SK-MEL-5 (cell line): ENCODE measurements around the gene THEM5. TPM values are rescaled to one million over a fixed set of nuclear protein-coding genes. Genes with fewer than 3 reads are reported as not detected.
"Not testable (repeated sequence)": the region's sequence is repeated elsewhere in the genome, so short reads cannot be mapped to it uniquely, and the experiment has no call there.

Source experiments
- DNase-seq: peaks from one replicate; pipeline ENCODE4 v3.0.0-alpha.2; 2016; ENCODE audit warnings: low read depth, low spot score
- in situ Hi-C: cut with HindIII; loops from 2 replicates; pipeline ENCODE4 v1.10.0; 2016; ENCODE audit warnings: low sequenced_read_pairs, high pct_unique_total_duplicates, low pct_unique_long_range_greater_than_20kb
- total RNA-seq: library from RNA; depleted of rRNA; stranded (reverse); fragments of >200 nt; shearing (Covaris generic); gene quantifications from 2 replicates; pipeline ENCODE4 v1.2.3, GENCODE V29; 2014

The THEM5 gene
- total RNA-seq, 1 experiment from 2014 or later = not detected

- in situ Hi-C loops, DNase-seq: not testable (repeated sequence)
Observed at GRCh38 chr1:151872776-151873175, 19.3 kb upstream of the THEM5 start.

GRCh38 chr1:151871284-151872030, 17.9 kb upstream of the THEM5 start:
- peak; percentile 69 for DNase-seq
- in situ Hi-C loops = no loop called here

GRCh38 chr1:151868486-151868885, 15.0 kb upstream of the THEM5 start:
- in situ Hi-C loops = no loop called here
- no peak for DNase-seq

- no peak for DNase-seq
- in situ Hi-C loops = no loop called here
Observed at GRCh38 chr1:151867765-151868411, 14.4 kb upstream of the THEM5 start.

GRCh38 chr1:151867321-151867720, 13.8 kb upstream of the THEM5 start:
- in situ Hi-C loops = no loop called here
- DNase-seq = no peak

GRCh38 chr1:151864411-151864810, 10.9 kb upstream of the THEM5 start:
- in situ Hi-C loops = no loop called here
- no peak for DNase-seq

- in situ Hi-C loops = no loop called here
- DNase-seq = no peak
Observed at GRCh38 chr1:151862604-151863003, 9.1 kb upstream of the THEM5 start.

GRCh38 chr1:151860504-151861187, 7.1 kb upstream of the THEM5 start:
- in situ Hi-C loops = no loop called here

GRCh38 chr1:151859891-151860293, 6.4 kb upstream of the THEM5 start:
- in situ Hi-C loops = no loop called here

More at GRCh38 chr1:151860504-151861187, 7.1 kb upstream of the THEM5 start:
- DNase-seq = no peak

GRCh38 chr1:151858886-151859665, 5.6 kb upstream of the THEM5 start:
- in situ Hi-C loops = no loop called here
- no peak for DNase-seq

More at GRCh38 chr1:151859891-151860293, 6.4 kb upstream of the THEM5 start:
- no peak for DNase-seq

- no peak for DNase-seq
- in situ Hi-C loops = no loop called here
Observed at GRCh38 chr1:151858030-151858746, 4.7 kb upstream of the THEM5 start.

- DNase-seq = no peak
- in situ Hi-C loops = no loop called here
Observed at GRCh38 chr1:151855933-151856332, 2.4 kb upstream of the THEM5 start.

- in situ Hi-C loops, DNase-seq: not testable (repeated sequence)
Observed at GRCh38 chr1:151855516-151855915, 2.0 kb upstream of the THEM5 start.

GRCh38 chr1:151854658-151855057, 1.1 kb upstream of the THEM5 start:
- DNase-seq = no peak
- in situ Hi-C loops = no loop called here

GRCh38 chr1:151852733-151853132, 779 bp downstream of the THEM5 start:
- DNase-seq = no peak
- in situ Hi-C loops = no loop called here

- in situ Hi-C loops = no loop called here
- no peak for DNase-seq
Observed at GRCh38 chr1:151851886-151852285, 1.6 kb downstream of the THEM5 start.

GRCh38 chr1:151849871-151850270, 3.6 kb downstream of the THEM5 start:
- no peak for DNase-seq
- in situ Hi-C loops = no loop called here
